ENCODE data around the gene SIRT3. TPM values are rescaled to one million over a fixed set of nuclear protein-coding genes. Genes with fewer than 3 reads are reported as not detected.
"Not testable (repeated sequence)": the region's sequence is repeated elsewhere in the genome, so short reads cannot be mapped to it uniquely, and the experiment has no call there.

Gene SIRT3
- total and polyA plus RNA-seq, 2 experiments from 2014 or later: 11.2 to 23.4 TPM

GRCh38 chr11:249062-249461, 12.9 kb upstream of the SIRT3 start:
- Histone ChIP-seq H3K9me3 (ENCODE audit: low read depth) (no peaks in the 10 kb centered on the region), H3K4me2 (no peak overlapping the region), H3K4me1 (ENCODE audit: insufficient read depth) (no peaks in the 10 kb centered on the region), H3K36me3 (replicated peaks; ENCODE audit: insufficient read depth, low read depth) (no peaks in the 10 kb centered on the region), H3K27me3 (no peaks in the 10 kb centered on the region), H3K9me2 (replicated peaks; ENCODE audit: insufficient read depth) (no peaks in the 10 kb centered on the region), H3K27ac (no peak overlapping the region), H3K79me2 (no peaks in the 10 kb centered on the region), H2AFZ (no peak overlapping the region), H3K4me3 (no peak overlapping the region), H4K20me1 (ENCODE audit: insufficient read depth, poor library complexity, severe bottlenecking) (no peaks in the 10 kb centered on the region)
- WGBS (ENCODE audit: low lambda C conversion rate, missing lambda C conversion rate): 98% methylated on average over 8 of the region's 8 CpGs
- TF ChIP-seq EZH2 (IDR thresholded peaks at IDR 0.05; ENCODE audit: borderline replicate concordance) (no peak), EZH2phosphoT487 (IDR thresholded peaks at IDR 0.05; ENCODE audit: low read depth, severe bottlenecking, unreplicated experiment) (no peak), CTCF (IDR thresholded peaks at IDR 0.05; ENCODE audit: poor library complexity) (no peak)
- no peak for DNase-seq (ENCODE audit: low spot score)

GRCh38 chr11:244376-244775, 8.2 kb upstream of the SIRT3 start:
- WGBS (ENCODE audit: low lambda C conversion rate, missing lambda C conversion rate): 100% methylated on average over 2 of the region's 2 CpGs
- Histone ChIP-seq H3K79me2 (peaks cover 15% of the 10 kb centered on the region), H3K4me3 (no peak overlapping the region), H3K9me2 (replicated peaks; ENCODE audit: insufficient read depth) (no peaks in the 10 kb centered on the region), H3K36me3 (replicated peaks; ENCODE audit: insufficient read depth, low read depth) (no peaks in the 10 kb centered on the region), H3K27ac (no peak overlapping the region), H3K4me2 (no peak overlapping the region), H3K27me3 (no peaks in the 10 kb centered on the region), H2AFZ (no peak overlapping the region), H3K9me3 (ENCODE audit: low read depth) (no peaks in the 10 kb centered on the region), H3K4me1 (ENCODE audit: insufficient read depth) (no peaks in the 10 kb centered on the region), H4K20me1 (ENCODE audit: insufficient read depth, poor library complexity, severe bottlenecking) (no peaks in the 10 kb centered on the region)
- DNase-seq (ENCODE audit: low spot score): no peak
- TF ChIP-seq EZH2 (IDR thresholded peaks at IDR 0.05; ENCODE audit: borderline replicate concordance) (no peak), EZH2phosphoT487 (IDR thresholded peaks at IDR 0.05; ENCODE audit: low read depth, severe bottlenecking, unreplicated experiment) (no peak), CTCF (IDR thresholded peaks at IDR 0.05; ENCODE audit: poor library complexity) (no peak)

GRCh38 chr11:241634-242033, 5.5 kb upstream of the SIRT3 start:
- no peak for DNase-seq (ENCODE audit: low spot score)
- no peak overlapping the region for H3K27ac ChIP-seq
- H3K79me2 ChIP-seq: peaks cover 41% of the 10 kb centered on the region
- H3K9me3 ChIP-seq (ENCODE audit: low read depth): no peaks in the 10 kb centered on the region
- no peak overlapping the region for H3K4me2 ChIP-seq
- H3K36me3 ChIP-seq (replicated peaks; ENCODE audit: insufficient read depth, low read depth): no peaks in the 10 kb centered on the region
- H3K9me2 ChIP-seq (replicated peaks; ENCODE audit: insufficient read depth): no peaks in the 10 kb centered on the region
- H4K20me1 ChIP-seq (ENCODE audit: insufficient read depth, poor library complexity, severe bottlenecking): no peaks in the 10 kb centered on the region
- H3K27me3 ChIP-seq: no peaks in the 10 kb centered on the region
- peaks cover 3% of the 10 kb centered on the region for H3K4me1 ChIP-seq (ENCODE audit: insufficient read depth)
- 98% methylated on average over 5 of the region's 5 CpGs for WGBS (ENCODE audit: low lambda C conversion rate, missing lambda C conversion rate)
- H2AFZ ChIP-seq: no peak overlapping the region
- H3K4me3 ChIP-seq: no peak overlapping the region
- TF ChIP-seq EZH2phosphoT487 (IDR thresholded peaks at IDR 0.05; ENCODE audit: low read depth, severe bottlenecking, unreplicated experiment) (no peak), EZH2 (IDR thresholded peaks at IDR 0.05; ENCODE audit: borderline replicate concordance) (no peak), CTCF (IDR thresholded peaks at IDR 0.05; ENCODE audit: poor library complexity) (no peak)

- Histone ChIP-seq H3K27me3 (no peaks in the 10 kb centered on the region), H3K4me3 (no peak overlapping the region), H3K79me2 (peaks cover 42% of the 10 kb centered on the region), H3K4me2 (no peak overlapping the region), H2AFZ (no peak overlapping the region), H3K27ac (no peak overlapping the region), H3K9me3 (ENCODE audit: low read depth) (no peaks in the 10 kb centered on the region), H3K4me1 (ENCODE audit: insufficient read depth) (peaks cover 3% of the 10 kb centered on the region), H3K9me2 (replicated peaks; ENCODE audit: insufficient read depth) (no peaks in the 10 kb centered on the region), H3K36me3 (replicated peaks; ENCODE audit: insufficient read depth, low read depth) (no peaks in the 10 kb centered on the region), H4K20me1 (ENCODE audit: insufficient read depth, poor library complexity, severe bottlenecking) (no peaks in the 10 kb centered on the region)
- TF ChIP-seq CTCF (IDR thresholded peaks at IDR 0.05; ENCODE audit: poor library complexity): no peak
- TF ChIP-seq EZH2phosphoT487 (IDR thresholded peaks at IDR 0.05; ENCODE audit: low read depth, severe bottlenecking, unreplicated experiment): no peak
- TF ChIP-seq EZH2 (IDR thresholded peaks at IDR 0.05; ENCODE audit: borderline replicate concordance): no peak
- WGBS (ENCODE audit: low lambda C conversion rate, missing lambda C conversion rate): 78% methylated on average over 1 of the region's 1 CpG
- DNase-seq (ENCODE audit: low spot score): no peak
Measured at GRCh38 chr11:240315-240714, 4.2 kb upstream of the SIRT3 start.

- H2AFZ ChIP-seq; H3K4me3 ChIP-seq; H3K9me3 ChIP-seq (ENCODE audit: low read depth); H3K9me2 ChIP-seq (replicated peaks; ENCODE audit: insufficient read depth); H3K4me1 ChIP-seq (ENCODE audit: insufficient read depth); H3K27ac ChIP-seq; DNase-seq (ENCODE audit: low spot score); H3K36me3 ChIP-seq (replicated peaks; ENCODE audit: insufficient read depth, low read depth); H4K20me1 ChIP-seq (ENCODE audit: insufficient read depth, poor library complexity, severe bottlenecking); H3K27me3 ChIP-seq: not testable (repeated sequence)
- 85% methylated on average over 7 of the region's 7 CpGs for WGBS (ENCODE audit: low lambda C conversion rate, missing lambda C conversion rate)
- Histone ChIP-seq H3K79me2 (peaks cover 60% of the 10 kb centered on the region), H3K4me2 (peak overlapping the region; percentile 99)
Measured at GRCh38 chr11:238346-238745, 2.2 kb upstream of the SIRT3 start.

Measured in hepatocyte (in vitro differentiated cells).